Measurements from ENCODE around the gene RAC2. TPM values are rescaled to one million over a fixed set of nuclear protein-coding genes. Genes with fewer than 3 reads are reported as not detected.

Gene RAC2
- total RNA-seq, 1 donor from 2014 or later: 5.1 TPM

DNA sequence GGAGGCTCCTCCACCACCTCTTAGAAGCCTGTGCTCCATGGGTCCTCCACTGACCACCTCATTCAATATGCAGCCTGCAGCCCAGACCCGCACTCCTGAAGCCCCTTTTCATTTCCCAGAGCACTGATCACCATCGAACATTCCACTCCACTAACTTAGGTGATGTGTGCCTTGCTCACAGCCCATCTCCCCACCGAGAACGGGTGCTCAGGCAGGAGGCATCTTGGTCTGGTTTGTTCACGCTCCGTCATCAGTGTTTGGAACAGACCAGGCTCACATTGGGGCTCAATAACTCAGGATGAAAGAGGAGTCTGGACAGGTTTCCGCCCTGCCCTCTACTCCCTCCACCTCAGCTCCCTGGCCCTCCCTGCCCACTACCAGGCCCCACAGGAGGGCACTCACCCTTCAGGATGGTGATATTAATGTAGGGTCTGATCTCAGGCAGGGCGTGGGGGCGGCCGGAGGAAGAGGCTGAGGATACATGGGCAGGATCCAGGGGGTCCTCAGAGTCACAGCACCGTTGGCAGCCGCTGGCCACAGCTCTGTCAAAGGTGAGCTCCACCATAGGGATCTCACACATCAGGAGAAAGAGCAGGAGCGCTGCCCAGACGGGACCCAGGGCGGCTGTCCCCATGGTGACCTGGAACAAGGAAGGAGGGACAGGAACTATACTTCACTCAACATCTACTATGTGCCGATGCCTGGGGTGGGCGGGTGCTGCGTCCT is 59.1 kb downstream of the RAC2 start:
- DNase-seq (peak; percentile 29), ATAC-seq (no peak)
- intact Hi-C loops (cut with micrococcal nuclease): no loop called here

DNA sequence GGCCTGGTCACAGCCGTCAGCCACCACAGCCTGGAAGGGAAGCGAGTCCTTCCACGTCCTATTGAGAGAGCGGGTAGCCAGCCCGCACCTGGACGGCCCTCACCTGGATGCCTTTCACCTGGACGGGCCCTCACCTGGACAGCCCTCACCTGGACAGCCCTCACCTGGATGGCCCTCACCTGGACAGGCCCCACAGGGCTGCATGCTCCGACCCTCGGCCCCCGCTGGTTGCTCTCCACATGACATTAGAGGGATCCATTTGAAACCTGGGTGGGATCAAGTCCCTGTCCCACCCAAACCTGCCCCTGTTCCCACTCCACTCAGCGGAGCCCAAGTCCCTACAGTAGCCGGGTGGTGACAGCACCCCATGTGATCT is 59.7 kb downstream of the RAC2 start:
- ATAC-seq (no peak), DNase-seq (no peak)
- intact Hi-C loops (cut with micrococcal nuclease): no loop called here

DNA sequence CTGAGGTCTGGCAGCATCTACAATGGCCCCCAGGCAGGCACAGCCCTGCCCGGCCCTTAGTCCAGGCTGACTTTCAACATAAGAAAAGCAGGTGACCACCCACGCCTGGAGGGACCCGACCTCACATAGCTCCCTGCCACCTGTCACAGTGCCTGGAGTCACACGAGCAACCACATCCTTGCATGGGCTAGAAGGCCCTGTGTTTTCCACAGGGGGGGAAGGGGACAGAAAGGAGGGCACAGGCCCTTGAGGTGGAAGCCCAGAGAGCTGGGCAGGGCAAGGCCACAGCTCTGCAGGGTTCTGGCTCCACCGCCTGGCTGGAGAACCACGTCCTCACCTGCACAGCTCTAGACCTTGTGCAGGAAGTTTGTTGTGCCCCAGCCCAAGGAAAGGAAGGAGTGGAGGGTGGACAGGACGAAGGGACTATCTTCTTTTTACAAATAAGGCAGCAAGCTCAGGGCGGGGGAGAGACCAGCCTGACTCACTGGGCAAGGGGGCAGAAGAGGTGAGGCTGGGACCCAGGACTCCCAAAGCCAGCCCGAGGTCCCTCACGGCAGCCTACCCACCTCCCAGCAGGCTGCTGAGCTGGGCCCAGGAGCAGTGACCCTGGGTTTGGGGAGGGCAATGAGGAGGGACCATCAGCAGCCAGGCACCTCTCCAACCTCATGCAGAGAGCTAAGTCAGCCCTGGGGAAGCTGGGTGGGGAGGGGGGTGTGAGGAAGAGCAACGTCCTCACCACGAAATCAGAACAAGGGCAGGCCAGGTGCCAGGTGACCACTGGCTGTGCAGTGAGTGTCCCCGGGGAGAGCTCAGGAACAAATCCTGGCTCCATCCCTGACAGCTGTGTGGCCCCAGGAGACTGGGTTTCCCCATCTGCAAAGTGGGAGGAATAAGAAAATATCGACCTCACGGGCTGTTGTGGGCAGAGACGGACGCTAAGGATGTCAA is 60.4 kb downstream of the RAC2 start:
- peak; percentile 33 for DNase-seq
- intact Hi-C loops (cut with micrococcal nuclease): no loop called here
- no peak for ATAC-seq

DNA sequence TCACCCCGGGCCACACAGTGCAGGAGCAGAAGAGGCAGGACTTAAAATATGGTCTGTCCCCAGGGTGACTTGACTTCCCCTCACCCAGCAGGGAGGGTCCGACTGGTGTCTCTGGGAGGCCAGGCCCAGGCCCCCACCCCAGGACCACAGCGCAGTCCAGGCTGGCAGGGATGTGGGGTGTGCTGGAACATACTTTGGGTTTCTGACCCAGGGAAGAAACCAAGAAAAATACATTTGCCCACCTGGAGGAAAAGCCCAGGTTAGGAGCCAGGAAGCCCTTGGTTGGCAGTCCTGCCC is 61.2 kb downstream of the RAC2 start:
- DNase-seq (peak; percentile 8), ATAC-seq (no peak)
- intact Hi-C loops (cut with micrococcal nuclease): no loop called here

DNA sequence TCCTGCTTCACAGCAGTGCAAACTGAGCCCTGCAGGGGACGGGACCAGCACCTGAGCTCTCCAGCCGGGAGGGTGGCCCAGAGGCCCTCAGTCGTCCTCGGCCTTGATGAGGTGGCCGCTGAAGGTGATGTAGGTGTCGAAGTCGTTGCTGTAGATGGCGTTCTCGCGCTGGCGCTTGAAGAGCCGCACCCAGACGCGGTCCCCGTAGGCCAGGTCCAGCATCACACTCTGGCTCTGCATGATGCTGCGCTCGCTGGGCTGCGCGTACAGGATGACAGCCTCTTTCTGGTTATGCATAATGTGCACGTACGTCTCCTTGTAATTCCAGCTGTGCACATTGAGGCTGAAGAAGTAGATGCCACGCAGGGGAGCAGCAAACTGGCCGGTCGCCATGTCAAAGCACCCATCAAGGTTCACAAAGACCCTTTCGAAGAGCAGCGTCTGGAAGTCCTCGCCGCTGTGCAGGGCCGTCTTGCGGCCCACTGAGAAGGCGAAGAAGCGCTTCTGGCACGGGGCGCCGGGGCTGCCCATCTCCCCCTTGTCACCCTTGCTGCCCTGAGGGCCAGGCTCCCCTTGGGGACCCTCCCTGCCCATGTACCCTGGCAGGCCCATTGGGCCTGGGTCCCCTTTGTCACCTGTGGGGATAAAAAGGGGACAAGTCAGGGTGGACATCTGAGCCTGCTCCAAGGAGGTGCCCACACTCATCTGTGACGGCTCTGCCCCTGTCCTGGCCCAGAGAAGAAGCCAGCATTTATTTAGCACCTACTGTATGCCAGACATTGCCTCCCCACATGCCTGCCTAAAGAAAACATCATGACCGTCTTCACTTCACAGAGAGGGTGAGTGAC is 61.7 kb downstream of the RAC2 start:
- intact Hi-C loops (cut with micrococcal nuclease): no loop called here

DNA sequence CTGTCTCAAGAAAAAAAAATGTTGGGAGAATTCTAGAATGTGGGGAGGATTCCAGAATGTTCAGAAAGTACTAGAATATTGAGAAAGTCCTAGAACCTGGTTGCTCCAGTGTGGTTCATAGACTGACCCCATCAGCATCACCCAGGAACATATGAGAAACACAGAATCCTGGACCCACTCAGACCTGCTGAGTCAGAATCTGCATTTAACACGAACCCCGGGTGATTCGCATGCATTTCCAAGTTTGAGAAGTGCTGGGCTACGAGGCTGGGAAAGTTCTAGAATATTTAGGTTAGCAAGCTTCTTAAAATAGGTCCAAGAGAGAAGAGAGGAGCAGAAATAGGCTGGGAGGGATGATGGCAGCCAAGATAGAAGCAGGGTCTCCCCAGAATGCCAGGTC is 62.4 kb downstream of the RAC2 start:
- DNase-seq: no peak

More for the DNA sequence above, 61.7 kb downstream of the RAC2 start:
- no peak for ATAC-seq
- peak; percentile 20 for DNase-seq

DNA sequence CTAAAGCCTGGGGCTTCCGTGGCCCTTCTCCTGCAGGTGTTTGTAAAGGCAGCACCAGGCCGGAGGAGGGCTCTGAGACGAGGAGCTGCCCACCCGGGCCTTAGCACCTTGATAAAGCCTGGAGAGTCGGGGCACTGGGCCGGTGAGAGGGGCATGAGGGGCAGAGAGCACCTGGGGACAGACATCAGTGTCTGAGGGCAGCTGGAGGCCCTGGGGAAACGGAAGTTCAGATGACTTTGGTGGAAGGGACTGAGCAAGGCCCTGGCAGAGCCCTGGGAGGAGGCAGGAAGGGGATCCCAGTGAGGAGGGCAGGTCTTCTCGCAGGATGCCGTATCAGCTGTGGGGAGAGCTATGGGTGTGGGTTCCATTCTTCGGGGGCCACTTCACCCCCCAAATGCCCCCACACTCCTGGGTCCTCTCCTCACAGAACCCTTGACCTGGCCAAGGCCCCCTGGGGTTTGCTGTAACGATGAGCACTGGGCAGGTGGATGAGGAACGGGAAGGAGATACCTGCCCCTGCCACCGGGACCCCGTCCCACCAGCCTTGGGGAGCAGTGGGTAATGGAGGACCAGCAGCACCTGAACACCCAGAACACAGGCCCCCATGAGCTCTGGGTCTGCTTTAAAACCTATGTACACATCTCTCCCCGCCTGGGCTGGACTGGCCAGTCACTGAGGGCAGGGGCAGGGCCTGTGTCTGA is 63.4 kb downstream of the RAC2 start:
- intact Hi-C loops (cut with micrococcal nuclease): no loop called here
- ATAC-seq (no peak), DNase-seq (peak; percentile 13)

More for the DNA sequence above, 62.4 kb downstream of the RAC2 start:
- intact Hi-C loops (cut with micrococcal nuclease): no loop called here
- ATAC-seq: no peak

DNA sequence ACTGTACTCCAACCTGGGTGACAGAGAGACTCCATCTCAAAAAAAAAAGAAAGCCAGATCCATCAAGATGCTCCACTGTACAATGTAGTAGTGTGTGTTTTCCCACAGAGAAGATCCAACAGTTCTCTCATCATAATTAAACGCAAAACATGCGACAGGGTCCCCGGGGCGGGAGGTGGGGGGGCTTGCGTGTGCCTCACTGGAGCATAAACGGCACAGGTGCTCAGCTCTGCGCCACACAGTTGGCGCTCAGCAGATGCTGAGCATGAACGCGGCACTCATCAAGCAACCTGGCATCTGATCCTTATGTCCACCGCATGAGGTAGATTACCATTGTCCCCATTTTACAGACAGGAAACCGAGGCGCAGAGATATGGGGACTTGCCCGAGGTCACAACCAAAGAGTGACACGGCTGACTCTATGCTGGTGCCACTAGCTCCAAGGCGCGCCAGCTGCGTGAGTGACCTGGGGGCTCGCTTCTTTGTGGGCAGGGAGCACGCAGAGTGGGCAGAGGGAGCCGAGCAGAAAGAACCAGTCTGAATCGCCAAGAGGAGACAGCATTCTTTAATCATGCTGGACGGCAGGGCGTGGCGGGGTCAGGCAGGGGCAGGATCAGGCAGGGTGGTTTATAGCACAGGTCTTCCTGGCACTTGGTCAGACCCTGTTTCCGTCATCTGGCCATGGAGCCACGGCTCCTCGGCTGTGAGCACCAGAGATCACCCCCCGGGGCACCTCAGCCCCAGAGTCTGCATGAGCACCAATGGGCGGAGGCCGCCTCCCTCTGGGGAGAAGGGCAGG is 64.2 kb downstream of the RAC2 start:
- peak; percentile 26 for DNase-seq
- intact Hi-C loops (cut with micrococcal nuclease): no loop called here
- no peak for ATAC-seq

DNA sequence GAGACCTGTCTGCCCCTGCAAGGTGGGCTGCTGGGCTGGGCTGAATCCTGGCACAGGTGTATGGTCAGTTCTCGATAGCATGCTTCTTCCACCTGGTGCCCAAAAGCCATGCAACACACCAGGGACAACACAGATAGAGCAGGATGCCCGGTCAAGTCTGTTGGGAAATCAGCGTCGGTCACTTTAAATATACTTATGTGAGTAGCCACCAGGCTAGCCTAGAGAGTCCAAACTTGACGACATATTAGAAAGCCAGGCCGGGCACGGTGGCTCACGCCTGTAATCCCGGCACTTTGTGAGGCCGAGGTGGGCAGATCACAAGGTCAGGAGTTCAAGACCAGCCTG is 65.0 kb downstream of the RAC2 start:
- DNase-seq: peak; percentile 17
- no peak for ATAC-seq
- intact Hi-C loops (cut with micrococcal nuclease): no loop called here

DNA sequence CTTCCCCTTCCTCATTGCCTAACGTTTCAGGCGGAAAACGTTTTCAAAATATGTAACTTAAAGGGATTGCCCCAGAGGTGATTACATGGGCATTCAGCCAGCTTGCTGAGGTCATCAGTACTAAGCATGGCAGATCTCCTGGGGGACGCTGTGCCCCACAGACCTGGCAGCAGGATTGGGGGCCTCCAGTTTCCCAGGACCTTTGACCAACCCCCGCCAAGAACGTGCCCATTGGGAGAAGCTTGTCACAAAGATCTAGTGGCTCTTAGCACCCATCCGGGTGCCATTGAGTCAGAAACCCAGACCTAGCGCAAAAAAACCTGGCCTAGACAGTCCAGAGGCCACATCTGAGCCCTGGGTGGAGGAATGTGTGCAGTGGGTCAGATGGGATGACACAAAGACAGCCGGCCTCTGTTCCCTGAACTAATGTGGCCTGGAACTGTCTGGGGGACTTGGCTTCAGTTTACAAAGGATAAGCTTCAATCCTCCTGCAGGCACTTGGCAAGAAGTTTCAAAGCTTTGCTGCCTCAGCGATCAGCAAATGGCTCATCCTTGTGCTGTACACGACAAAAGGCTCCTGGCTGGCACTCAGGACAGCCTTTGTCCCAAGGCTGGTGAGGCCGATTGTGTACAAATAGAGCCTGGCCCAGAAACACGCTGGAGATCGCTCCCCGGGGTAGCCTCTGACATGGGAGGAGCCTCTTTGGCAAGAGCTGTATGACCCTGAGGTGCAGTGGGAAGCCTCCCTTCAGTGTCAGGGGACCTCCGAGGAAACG is 65.5 kb downstream of the RAC2 start:
- DNase-seq (peak; percentile 35), ATAC-seq (peak; percentile 6)
- intact Hi-C loops (cut with micrococcal nuclease): no loop called here

DNA sequence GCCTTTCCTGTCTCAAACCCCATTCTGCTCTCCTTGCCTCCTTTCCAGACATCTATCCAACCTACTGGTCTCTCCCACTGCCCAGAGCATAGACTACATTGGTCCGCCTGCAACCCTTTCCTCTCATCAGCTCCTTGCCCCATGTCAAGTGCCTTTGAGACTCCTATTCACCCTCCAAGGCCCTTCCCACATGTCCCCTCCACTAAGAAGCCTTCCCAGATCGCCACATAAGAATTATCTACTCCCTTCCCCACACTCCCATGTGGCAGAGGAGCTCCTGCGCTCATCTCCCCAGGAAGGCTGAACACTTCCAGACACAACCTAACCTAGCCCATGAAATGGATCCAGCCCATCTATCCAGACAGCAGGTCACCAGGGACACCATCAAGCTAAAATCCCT is 66.3 kb downstream of the RAC2 start:
- intact Hi-C loops (cut with micrococcal nuclease): no loop called here
- ATAC-seq (no peak), DNase-seq (no peak)

DNA sequence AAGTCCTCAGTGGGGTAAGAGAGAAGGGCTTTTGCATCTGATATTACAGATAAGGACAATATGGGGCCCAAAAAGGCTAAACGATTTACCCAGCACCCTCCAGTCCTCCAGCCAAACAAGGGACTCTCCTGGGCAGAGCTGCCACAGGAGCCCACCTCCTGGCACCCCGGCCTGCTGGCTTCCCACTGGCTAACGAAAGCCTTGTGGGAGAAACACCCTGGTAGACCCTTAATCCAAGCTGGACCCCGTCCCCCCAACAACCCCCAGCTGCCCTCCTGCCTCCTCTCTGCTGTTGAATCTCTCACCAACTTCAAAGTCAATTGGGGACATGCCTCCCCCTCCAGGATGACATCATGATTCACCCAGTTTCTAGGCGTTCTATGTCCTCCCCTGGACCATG is 66.8 kb downstream of the RAC2 start:
- no peak for ATAC-seq
- intact Hi-C loops (cut with micrococcal nuclease): no loop called here
- peak; percentile 20 for DNase-seq

DNA sequence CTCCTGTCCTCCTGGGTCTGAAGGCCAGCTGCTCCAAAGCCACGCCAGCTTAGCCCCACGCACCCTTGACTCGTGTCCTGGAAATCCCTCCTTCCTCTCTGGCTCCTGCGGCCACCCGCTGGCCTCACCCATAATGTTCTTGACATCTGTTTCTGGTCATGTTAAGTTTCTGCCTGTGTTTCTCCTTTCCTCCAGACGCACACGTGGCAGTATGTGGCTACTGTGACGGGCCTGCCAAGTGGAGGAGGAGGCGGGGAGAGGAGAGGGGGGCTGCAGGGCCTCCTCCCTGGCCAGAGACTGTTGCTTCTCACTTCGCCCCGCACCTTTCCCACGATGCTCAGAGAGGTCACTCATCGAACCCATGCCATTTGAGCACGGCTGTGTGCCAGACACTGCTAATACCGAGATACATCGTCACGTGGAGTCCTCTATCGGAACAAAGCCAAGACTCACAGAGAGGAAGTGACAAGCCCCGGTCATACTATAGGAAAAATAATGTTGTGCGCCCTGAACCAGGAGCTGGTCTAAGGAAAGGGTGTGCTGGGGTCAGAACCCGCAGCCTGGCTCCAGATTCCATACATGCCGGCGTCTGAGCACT is 67.5 kb downstream of the RAC2 start:
- DNase-seq: peak; percentile 85
- intact Hi-C loops (cut with micrococcal nuclease): no loop called here
- peak; percentile 88 for ATAC-seq

DNA sequence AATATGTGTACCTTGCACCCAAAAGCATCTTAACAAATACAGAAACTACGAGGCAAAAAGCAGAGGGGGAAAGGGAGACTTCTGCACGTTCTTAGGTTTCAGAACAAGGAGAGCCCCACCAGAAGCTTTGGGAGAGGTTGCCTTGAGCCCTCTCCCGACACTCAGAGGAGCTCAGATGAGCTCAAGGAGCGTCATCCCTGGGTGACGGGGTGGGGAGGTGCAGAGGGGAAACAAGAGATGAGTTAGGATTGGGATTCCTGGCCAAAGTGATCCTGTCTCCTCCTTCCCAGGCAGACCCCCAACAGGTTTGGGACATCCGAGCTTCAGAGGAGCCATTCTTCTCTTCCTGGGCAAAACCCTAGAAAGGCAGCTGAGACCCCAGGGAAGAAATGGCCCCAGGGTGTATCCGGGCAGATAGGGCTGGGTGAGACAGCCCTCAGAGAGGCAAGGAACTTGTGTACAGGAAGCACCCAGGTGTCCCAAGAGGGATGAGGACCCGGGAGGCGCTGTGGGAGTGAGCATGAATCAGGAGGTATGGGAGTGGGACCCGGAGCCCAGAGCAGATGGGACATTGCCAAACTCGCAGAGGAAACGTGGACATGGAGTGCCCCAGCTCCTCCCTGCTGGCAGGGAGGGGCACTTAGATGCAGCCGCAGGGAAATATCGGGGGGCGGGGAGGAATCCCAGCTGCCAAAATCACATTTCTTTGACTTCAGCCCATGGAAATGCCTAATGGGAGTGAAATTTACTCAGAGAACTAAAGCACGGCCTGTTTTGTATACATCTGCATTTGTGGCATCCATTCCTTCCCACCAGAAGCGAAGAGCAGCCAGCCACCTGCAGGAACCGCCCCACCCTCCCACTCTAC is 68.4 kb downstream of the RAC2 start:
- ATAC-seq (peak; percentile 3), DNase-seq (peak; percentile 37)
- intact Hi-C loops (cut with micrococcal nuclease): no loop called here

All from left ventricle myocardium superior (tissue), 1 donor.